ENCODE measurements around the gene DPY30. TPM values are rescaled to one million over a fixed set of nuclear protein-coding genes. Genes with fewer than 3 reads are reported as not detected.
"Not testable (repeated sequence)": the region's sequence is repeated elsewhere in the genome, so short reads cannot be mapped to it uniquely, and the experiment has no call there.

Gene DPY30
- total RNA-seq, 1 donor from 2014 or later = 64.1 TPM

DNA sequence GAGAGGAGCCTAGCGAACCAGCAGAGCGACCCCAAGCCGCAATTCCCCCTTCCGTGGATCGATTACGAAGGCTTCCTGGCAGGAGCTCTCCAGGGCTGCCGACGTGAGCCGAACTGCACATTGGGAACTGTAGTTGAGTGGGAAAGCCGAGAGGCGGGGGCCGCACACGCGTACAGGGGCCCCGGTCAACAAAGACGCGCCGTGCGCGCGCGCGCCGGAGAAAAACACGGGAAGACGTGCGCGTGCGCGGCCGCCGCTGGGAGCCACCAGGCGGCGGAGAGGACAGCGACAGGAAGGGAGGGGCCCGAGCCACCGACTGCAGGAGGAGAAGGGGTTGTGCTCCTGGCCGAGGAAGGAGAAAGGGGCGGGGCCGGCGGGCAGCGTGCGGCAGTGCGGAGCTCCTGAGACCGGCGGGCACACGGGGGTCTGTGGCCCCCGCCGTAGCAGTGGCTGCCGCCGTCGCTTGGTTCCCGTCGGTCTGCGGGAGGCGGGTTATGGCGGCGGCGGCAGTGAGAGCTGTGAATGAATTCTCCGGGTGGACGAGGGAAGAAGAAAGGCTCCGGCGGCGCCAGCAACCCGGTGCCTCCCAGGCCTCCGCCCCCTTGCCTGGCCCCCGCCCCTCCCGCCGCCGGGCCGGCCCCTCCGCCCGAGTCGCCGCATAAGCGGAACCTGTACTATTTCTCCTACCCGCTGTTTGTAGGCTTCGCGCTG lies 23.9 kb upstream of the DPY30 start, which contains the start of gene SPAST:
Gene SPAST (plus strand): TSS at position 247 of the 711 bp plus-strand sequence. CDS start 276 bp downstream, at position 523.
- Histone ChIP-seq H3K27me3 (ENCODE audit: control insufficient read depth, insufficient read depth, low read length) (no peaks in the 10 kb centered on the region), H3K4me3 (ENCODE audit: low read depth, low read length) (peak within 1 kb of the TSS; percentile 72), H3K36me3 (ENCODE audit: control insufficient read depth, insufficient read depth, low read length) (no peaks in the 10 kb centered on the region)
- peak; percentile 84 for DNase-seq (ENCODE audit: low read depth)
- TF ChIP-seq, protein P1, sequence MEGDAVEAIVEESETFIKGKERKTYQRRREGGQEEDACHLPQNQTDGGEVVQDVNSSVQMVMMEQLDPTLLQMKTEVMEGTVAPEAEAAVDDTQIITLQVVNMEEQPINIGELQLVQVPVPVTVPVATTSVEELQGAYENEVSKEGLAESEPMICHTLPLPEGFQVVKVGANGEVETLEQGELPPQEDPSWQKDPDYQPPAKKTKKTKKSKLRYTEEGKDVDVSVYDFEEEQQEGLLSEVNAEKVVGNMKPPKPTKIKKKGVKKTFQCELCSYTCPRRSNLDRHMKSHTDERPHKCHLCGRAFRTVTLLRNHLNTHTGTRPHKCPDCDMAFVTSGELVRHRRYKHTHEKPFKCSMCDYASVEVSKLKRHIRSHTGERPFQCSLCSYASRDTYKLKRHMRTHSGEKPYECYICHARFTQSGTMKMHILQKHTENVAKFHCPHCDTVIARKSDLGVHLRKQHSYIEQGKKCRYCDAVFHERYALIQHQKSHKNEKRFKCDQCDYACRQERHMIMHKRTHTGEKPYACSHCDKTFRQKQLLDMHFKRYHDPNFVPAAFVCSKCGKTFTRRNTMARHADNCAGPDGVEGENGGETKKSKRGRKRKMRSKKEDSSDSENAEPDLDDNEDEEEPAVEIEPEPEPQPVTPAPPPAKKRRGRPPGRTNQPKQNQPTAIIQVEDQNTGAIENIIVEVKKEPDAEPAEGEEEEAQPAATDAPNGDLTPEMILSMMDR (IDR thresholded peaks at IDR 0.05; ENCODE audit: insufficient read depth, low read length, poor library complexity, severe bottlenecking) = peak; percentile 30

DNA sequence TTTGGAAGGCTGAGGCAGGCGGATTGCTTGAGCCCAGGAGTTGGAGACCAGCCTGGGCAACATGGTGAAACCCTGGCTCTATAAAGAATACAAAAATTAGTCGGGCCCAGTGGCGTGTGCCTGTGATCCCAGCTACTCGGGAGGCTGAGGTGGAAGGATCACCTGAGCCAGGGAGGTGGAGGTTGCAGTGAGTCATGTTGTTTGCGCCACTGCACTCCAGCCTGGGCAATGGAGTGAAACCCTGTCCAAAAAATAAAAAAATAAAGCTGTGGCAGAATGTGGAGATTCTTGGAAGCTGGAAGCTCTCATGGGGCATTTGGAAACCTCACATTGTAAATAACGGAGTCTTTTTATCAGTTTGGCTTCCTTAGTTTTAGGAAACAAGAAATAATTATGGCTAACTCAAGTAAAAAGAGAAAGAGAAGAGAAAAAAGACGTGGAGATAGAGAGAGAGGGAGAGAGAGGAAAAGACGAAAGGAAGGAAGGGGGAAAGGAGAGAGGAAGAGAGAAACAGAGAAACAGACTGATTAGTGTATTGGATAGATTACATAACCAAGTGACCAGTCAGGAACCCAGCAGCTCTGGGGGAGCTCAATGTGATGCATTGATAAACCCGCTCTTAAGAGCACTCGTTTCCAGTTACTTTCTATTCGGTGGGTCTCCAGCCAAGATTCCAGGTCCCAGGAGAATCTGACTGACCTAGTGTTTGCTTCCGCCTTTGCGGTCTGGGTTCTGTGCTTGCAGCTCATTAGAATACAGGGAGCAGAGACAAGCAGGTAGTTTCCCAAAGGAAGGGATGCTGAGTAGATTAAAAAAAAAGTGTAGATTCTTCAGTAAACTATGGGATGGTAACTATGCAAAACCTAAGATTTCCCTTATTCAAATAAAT lies 22.6 kb upstream of the DPY30 start:
- Histone ChIP-seq H3K4me3 (ENCODE audit: low read depth, low read length) (peak overlapping the region; percentile 72), H3K27me3 (ENCODE audit: control insufficient read depth, insufficient read depth, low read length) (no peaks in the 10 kb centered on the region), H3K36me3 (ENCODE audit: control insufficient read depth, insufficient read depth, low read length) (no peaks in the 10 kb centered on the region)
- TF ChIP-seq, protein P1 (IDR thresholded peaks at IDR 0.05; ENCODE audit: insufficient read depth, low read length, poor library complexity, severe bottlenecking) = no peak
- DNase-seq (ENCODE audit: low read depth) = no peak

DNA sequence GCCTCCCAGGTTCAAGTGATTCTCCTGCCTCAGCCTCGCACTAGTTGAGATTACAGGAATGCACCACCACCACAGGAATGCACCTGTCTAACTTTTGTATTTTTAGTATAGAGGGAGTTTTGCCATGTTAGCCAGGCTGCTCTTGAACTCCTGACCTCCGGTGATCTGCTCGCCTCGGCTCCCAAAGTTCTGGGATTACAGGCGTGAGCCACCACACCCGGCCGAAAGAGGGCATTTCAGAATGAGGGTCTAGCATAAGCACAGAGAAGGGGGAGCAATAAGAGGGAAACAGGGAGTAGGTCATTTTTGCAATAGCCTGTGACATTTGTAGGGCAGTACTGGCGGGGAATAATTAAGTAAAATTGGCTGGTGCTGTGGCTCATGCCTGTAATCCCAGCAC lies 21.8 kb upstream of the DPY30 start:
- DNase-seq (ENCODE audit: low read depth) = no peak
- TF ChIP-seq, protein P1 (IDR thresholded peaks at IDR 0.05; ENCODE audit: insufficient read depth, low read length, poor library complexity, severe bottlenecking) = no peak
- H3K27me3 ChIP-seq (ENCODE audit: control insufficient read depth, insufficient read depth, low read length) = no peaks in the 10 kb centered on the region
- no peaks in the 10 kb centered on the region for H3K36me3 ChIP-seq (ENCODE audit: control insufficient read depth, insufficient read depth, low read length)
- no peak overlapping the region for H3K4me3 ChIP-seq (ENCODE audit: low read depth, low read length)

DNA sequence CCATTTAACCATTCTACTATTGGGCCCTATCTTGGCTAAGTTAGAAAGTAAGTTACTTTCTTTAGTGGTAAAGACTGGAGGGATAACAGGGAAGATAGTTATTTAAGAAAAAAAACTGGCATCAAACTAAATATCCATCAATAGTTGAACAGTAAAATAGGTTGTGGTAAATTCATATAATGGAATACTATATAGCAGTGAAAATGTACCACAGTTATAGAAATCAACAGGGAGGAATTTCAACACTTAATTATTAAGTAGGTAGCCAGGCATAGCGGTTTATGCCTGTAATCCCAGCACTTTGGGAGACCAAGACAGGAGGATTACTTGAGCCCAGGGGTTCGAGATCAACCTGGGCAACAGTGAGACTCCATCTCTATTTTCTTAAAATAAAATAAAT lies 20.7 kb upstream of the DPY30 start:
- TF ChIP-seq, protein P1 (IDR thresholded peaks at IDR 0.05; ENCODE audit: insufficient read depth, low read length, poor library complexity, severe bottlenecking) = no peak
- Histone ChIP-seq H3K4me3 (ENCODE audit: low read depth, low read length) (no peak overlapping the region), H3K36me3 (ENCODE audit: control insufficient read depth, insufficient read depth, low read length) (no peaks in the 10 kb centered on the region), H3K27me3 (ENCODE audit: control insufficient read depth, insufficient read depth, low read length) (no peaks in the 10 kb centered on the region)
- no peak for DNase-seq (ENCODE audit: low read depth)

DNA sequence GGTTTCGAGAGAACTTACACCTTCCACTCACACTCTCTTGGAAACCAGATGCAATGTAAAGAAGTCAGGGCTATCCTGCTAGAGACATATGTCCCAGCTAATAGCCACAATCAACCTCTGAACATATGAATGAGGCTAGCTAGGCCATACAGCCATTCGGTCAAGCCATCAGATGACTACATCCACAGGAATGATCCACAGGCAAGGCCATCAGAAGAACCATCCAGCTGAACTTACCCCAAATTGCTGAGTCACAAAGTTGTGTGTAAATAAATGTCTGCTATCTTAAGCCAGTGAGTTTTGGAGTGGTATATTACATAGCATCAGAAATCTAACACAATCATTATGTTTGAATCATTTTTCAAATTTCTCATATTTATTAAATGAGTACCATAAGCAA lies 18.5 kb upstream of the DPY30 start:
- DNase-seq (ENCODE audit: low read depth) = no peak
- TF ChIP-seq, protein P1 (IDR thresholded peaks at IDR 0.05; ENCODE audit: insufficient read depth, low read length, poor library complexity, severe bottlenecking) = no peak

DNA sequence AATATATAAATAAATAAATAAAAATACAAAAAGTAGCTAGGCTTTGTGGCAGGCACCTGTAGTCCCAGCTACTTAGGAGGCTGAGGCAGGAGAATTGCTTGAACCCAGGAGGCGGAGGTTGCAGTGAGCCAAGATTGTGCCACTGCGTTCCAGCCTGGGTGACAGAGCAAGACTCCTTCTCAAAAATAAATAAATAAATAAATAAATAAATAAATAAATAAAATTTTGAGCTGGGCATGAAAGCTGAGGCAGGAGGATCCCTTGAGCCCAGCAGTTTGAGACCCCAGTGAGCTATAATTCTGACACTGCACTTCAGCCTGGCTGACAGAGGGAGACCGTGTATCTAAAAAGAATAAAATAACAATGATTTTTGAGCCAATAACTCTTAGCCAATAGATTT lies 15.0 kb upstream of the DPY30 start:
- not testable (repeated sequence) for DNase-seq (ENCODE audit: low read depth); H3K27me3 ChIP-seq (ENCODE audit: control insufficient read depth, insufficient read depth, low read length); H3K36me3 ChIP-seq (ENCODE audit: control insufficient read depth, insufficient read depth, low read length); H3K4me3 ChIP-seq (ENCODE audit: low read depth, low read length)

More for the DNA sequence above, 18.5 kb upstream of the DPY30 start:
- Histone ChIP-seq H3K36me3 (ENCODE audit: control insufficient read depth, insufficient read depth, low read length) (no peaks in the 10 kb centered on the region), H3K27me3 (ENCODE audit: control insufficient read depth, insufficient read depth, low read length) (no peaks in the 10 kb centered on the region), H3K4me3 (ENCODE audit: low read depth, low read length) (no peak overlapping the region)

All from kidney epithelial cell (primary cell).